ENCODE measurements around the gene TACR1.

TACR1 gene

GRCh38 chr2:75010571-75010970 is 188.7 kb downstream of the TACR1 start:
- no peak for DNase-seq

GRCh38 chr2:75007819-75008218 is 191.5 kb downstream of the TACR1 start:
- DNase-seq = no peak

GRCh38 chr2:75007061-75007460 is 192.3 kb downstream of the TACR1 start:
- DNase-seq = no peak

- no peak for DNase-seq
These were observed 193.3 kb downstream of the TACR1 start for GRCh38 chr2:75006041-75006440.

- DNase-seq = no peak
These were observed 195.5 kb downstream of the TACR1 start for GRCh38 chr2:75003773-75004172.

GRCh38 chr2:75003276-75003675 is 196.0 kb downstream of the TACR1 start:
- no peak for DNase-seq

- no peak for DNase-seq
These were observed 197.3 kb downstream of the TACR1 start for GRCh38 chr2:75002007-75002406.

GRCh38 chr2:74999468-74999867 is 199.9 kb downstream of the TACR1 start:
- no peak for DNase-seq

All from activated CD4-positive, alpha-beta T cell treated with anti-CD3 and anti-CD28 coated beads, Interleukin-2, amount 50 U/mL, for 48 hours (primary cell).